D721Med (cell line): ENCODE measurements around the gene ACTN3.

Experiments
- DNase-seq: peaks from one replicate; pipeline ENCODE4 v3.0.0; 2011; ENCODE audit warnings: low spot score; ENCODE audit not compliant: insufficient read length
- FAIRE-seq: peaks from 2 replicates; lab custom pipeline; 2011; peaks lifted over from hg19 to GRCh38; lab: Jason Lieb, UNC
- TF ChIP-seq, protein P1 (sequence below): IDR thresholded peaks from 2 replicates; pipeline ENCODE4 v1.5.1; 2012; ENCODE audit warnings: mild to moderate bottlenecking, control low read depth; ENCODE audit not compliant: insufficient read depth; ENCODE audit errors: missing control alignments

ACTN3 gene

DNA sequence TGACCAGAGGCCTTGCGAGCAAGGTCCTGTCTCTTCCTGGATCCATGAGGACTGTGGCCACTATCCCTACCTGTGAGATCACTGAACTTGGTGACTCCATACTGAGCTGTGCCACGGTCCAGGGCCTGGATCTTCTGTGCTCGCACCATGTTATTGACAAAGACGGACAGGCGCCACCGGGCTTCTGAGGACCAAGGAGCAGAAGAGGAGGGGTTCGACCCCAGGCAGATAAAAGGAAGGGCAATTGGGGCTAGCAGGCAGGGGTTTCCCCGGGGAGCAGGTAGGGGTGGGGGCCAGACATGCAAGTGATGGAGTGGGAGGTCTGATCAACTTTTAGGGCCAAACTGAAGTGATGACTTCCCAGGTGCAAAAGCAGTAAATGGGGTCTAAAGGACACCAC, 19.5 kb downstream of the ACTN3 start:
- TF ChIP-seq, protein P1, sequence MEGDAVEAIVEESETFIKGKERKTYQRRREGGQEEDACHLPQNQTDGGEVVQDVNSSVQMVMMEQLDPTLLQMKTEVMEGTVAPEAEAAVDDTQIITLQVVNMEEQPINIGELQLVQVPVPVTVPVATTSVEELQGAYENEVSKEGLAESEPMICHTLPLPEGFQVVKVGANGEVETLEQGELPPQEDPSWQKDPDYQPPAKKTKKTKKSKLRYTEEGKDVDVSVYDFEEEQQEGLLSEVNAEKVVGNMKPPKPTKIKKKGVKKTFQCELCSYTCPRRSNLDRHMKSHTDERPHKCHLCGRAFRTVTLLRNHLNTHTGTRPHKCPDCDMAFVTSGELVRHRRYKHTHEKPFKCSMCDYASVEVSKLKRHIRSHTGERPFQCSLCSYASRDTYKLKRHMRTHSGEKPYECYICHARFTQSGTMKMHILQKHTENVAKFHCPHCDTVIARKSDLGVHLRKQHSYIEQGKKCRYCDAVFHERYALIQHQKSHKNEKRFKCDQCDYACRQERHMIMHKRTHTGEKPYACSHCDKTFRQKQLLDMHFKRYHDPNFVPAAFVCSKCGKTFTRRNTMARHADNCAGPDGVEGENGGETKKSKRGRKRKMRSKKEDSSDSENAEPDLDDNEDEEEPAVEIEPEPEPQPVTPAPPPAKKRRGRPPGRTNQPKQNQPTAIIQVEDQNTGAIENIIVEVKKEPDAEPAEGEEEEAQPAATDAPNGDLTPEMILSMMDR, result no peak
- no peak for FAIRE-seq
- DNase-seq, result no peak

DNA sequence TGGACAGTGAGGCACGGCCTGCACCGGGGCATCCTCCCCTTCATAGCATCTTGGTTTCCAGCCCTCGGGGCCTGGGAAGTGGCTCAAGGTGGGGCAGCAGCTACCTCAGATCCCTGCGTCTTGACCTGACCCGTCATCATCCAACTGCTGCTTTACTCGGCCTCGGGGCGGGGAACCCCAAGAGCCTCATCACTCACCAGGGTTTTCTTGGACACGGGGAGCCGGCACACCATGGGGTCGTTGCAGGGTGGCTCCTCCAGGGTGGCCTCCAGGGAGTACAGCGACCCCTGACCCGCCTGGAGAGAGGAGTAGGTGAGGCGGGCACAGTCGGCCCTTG, 21.1 kb downstream of the ACTN3 start:
- TF ChIP-seq, protein P1, result no peak
- DNase-seq (no peak), FAIRE-seq (no peak)

- FAIRE-seq (no peak), DNase-seq (peak; percentile 100)
- TF ChIP-seq, protein P1, result no peak
Measured at GRCh38 chr11:66568124-66568916, 21.6 kb downstream of the ACTN3 start, which contains the start of gene CTSF. TSS of gene CTSF (minus strand) at chr11:66568606. CDS start at chr11:66568486, 120 bp downstream.

DNA sequence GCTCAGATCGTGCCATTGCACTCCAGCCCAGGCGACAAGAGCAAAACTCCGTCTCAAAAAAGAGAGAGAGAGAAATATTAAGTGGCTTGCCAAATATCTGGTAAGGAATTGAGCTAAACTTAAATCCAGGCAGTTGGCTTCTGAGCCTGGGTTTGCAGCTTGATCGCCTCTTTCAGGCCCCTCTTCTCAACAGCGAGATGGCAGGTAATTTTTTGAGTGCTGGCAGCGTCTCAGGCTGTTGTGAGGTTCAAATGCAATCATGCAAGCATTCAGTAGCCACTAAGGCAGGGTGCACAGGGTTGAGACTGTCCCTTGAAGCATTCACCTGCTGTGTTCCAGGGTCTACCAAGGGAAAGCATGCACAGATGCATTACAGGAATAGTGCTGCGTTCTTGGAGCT, 22.4 kb downstream of the ACTN3 start:
- DNase-seq, result no peak
- TF ChIP-seq, protein P1, result no peak
- no peak for FAIRE-seq

DNA sequence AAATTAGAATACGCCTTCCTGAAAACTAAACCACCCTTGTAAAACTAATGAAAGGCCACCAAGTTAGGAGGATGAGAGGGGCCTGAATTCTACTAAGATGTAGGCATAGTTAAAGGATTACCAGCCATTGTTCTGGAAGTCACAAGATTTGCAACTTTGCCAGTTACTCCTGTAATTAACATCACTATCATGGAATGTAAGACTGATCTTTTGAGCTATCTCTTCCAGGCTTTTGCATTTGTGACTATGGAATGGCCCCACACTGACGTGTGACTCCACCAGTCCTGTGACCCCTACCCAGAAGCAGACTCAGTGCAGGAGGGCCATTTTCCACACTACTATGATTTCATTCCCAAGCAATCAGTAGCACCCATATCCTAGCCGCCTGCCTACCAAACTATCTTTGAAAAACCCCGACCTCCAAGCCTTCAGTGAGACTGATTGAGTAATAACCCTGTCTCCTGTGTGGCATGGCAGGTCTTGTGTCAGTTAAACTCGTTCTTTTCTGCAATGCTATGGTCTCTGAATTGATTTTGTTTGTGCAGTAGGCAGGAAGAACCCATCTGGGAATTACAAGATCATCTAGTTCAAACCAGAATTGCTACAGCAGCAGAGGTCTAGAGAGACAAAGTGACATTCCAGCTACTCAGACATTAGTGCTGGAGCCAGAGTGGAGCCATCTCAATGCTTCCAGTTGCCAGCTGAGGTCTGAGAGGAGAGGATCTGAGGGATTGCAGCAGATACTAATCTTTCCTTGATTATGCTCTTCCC, 23.6 kb downstream of the ACTN3 start:
- TF ChIP-seq, protein P1, result no peak
- FAIRE-seq, result no peak
- no peak for DNase-seq

- no peak for DNase-seq
- no peak for FAIRE-seq
- TF ChIP-seq, protein P1, result no peak
Measured at GRCh38 chr11:66570850-66571180, 24.1 kb downstream of the ACTN3 start.
